Spinal cord (tissue), 10 donors: ENCODE measurements around the gene IL22RA2. TPM values are rescaled to one million over a fixed set of nuclear protein-coding genes. Genes with fewer than 3 reads are reported as not detected.
"Not testable (repeated sequence)": the region's sequence is repeated elsewhere in the genome, so short reads cannot be mapped to it uniquely, and the experiment has no call there.

Experiments
- DNase-seq, 6 donors: peaks; one replicate each; pipeline versions ENCODE4 v3.0.0 to v3.0.0-alpha.2; 2013 to 2015; ENCODE audit warnings: low spot score in 6 of 6, low read depth in 4 of 6
- H3K27ac ChIP-seq: one replicate; pipeline ENCODE4 v1.5.1; 2013; ENCODE audit warnings: low read depth, low read length, control low read depth
- H3K27me3 ChIP-seq: one replicate; pipeline ENCODE4 v1.6.1; 2013; ENCODE audit warnings: low read length; ENCODE audit not compliant: control insufficient read depth, insufficient read depth
- H3K36me3 ChIP-seq: one replicate; pipeline ENCODE4 v1.6.1; 2013; ENCODE audit warnings: low read length; ENCODE audit not compliant: control insufficient read depth, insufficient read depth
- H3K4me1 ChIP-seq: one replicate; pipeline ENCODE4 v1.6.1; 2013; ENCODE audit warnings: low read length; ENCODE audit not compliant: control insufficient read depth, insufficient read depth
- H3K4me3 ChIP-seq: one replicate; pipeline ENCODE4 v1.5.1; 2013; ENCODE audit warnings: low read depth, low read length, control low read depth
- H3K9me3 ChIP-seq: one replicate; pipeline ENCODE4 v1.6.1; 2013; ENCODE audit warnings: low read length; ENCODE audit not compliant: control insufficient read depth, insufficient read depth
- WGBS: methylation state at CpG from one replicate; pipeline ENCODE4 v1.1.5; 2013; ENCODE audit warnings: missing lambda C conversion rate; ENCODE audit not compliant: insufficient coverage; 5-methylcytosine and 5-hydroxymethylcytosine counted together
- long read RNA-seq, 4 donors: transcript quantifications; one replicate each; lab custom pipeline, GENCODE V29; 2026
- polyA plus RNA-seq, 2 donors: library from polyadenylated mRNA; unstranded; fragments of 120-200 nt; gene quantifications; one replicate each; pipeline ENCODE4 v1.2.1, GENCODE V29; 2013; ENCODE audit not compliant: insufficient read length in 2 of 2
- total RNA-seq, 2 donors: library from RNA; depleted of rRNA in 1 of 2; stranded (reverse); fragments of 120-200 nt in 1 of 2; fragments of >200 nt in 1 of 2; gene quantifications; one replicate each; pipeline versions ENCODE4 v1.2.3 to v1.2.4, GENCODE V29; 2013 to 2014
- donor health status: healthy.

IL22RA2 gene, protein sequence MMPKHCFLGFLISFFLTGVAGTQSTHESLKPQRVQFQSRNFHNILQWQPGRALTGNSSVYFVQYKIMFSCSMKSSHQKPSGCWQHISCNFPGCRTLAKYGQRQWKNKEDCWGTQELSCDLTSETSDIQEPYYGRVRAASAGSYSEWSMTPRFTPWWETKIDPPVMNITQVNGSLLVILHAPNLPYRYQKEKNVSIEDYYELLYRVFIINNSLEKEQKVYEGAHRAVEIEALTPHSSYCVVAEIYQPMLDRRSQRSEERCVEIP
- not detected for total RNA-seq
- not detected for polyA plus RNA-seq
- long read RNA-seq, donor 1: 0 reads
- long read RNA-seq, donor 2: 0 reads
- long read RNA-seq, donor 3: 0 reads
- long read RNA-seq, donor 4: 0 reads

DNA sequence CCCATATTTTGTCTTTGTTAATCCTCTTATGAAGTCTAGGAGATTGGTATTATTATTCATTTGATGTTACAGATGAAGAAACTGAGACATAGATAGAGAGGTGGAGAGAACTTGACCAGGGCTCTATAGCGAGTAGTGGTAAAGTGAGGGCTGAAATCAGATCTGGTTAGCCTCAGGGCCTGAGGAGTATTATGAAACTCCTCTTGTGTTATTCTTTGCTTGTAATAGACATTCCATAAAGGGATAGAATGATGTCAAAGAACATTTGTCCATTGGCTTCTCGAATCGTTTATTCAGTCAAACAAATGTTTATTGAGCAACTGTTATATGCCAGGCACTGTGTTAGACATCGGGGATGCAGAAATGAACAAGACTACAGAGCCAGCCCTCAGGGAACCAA, at the start of gene IL22RA2:
TSS of gene IL22RA2 (minus strand) at position 144 of the 400 bp plus-strand sequence. CDS start 11,895 bp downstream, outside the sequence.
- H3K27me3 ChIP-seq: no peaks in the 10 kb centered on the region
- no peaks in the 10 kb centered on the region for H3K9me3 ChIP-seq
- H3K27ac ChIP-seq: no peak within 1 kb of the TSS
- DNase-seq: no peak
- H3K4me1 ChIP-seq: no peaks in the 10 kb centered on the region
- no peaks in the 10 kb centered on the region for H3K36me3 ChIP-seq
- H3K4me3 ChIP-seq: no peak within 1 kb of the TSS
- WGBS: 93% methylated on average over 3 of the region's 4 CpGs

DNA sequence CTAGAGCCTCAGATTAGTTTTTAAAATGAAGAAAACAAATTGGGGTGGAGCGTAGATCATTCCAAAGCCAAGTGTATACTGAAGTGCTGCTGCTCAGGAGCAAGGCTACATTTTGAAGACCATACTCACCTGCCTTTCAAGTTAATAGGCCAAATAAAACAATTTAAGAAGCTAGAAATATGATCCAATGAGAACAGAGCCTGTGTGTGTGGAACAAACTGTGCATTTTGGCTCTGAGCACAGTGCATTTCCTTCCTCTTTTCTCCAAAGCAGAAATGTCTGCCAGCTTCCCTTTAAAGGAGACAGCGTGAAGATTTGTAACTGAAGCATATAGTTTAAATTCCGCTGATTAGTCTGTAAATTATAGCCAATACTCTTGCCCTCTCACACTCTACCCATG, 48.9 kb upstream of the IL22RA2 start:
- peak in 2 of 6 donors; percentile 3 to 53 for DNase-seq
- Histone ChIP-seq H3K9me3 (no peaks in the 10 kb centered on the region), H3K27ac (peak overlapping the region; percentile 25), H3K36me3 (no peaks in the 10 kb centered on the region), H3K4me3 (no peak overlapping the region), H3K4me1 (peaks cover 7% of the 10 kb centered on the region), H3K27me3 (no peaks in the 10 kb centered on the region)
- WGBS: no CpG with 5 or more reads among the region's 3 CpGs

DNA sequence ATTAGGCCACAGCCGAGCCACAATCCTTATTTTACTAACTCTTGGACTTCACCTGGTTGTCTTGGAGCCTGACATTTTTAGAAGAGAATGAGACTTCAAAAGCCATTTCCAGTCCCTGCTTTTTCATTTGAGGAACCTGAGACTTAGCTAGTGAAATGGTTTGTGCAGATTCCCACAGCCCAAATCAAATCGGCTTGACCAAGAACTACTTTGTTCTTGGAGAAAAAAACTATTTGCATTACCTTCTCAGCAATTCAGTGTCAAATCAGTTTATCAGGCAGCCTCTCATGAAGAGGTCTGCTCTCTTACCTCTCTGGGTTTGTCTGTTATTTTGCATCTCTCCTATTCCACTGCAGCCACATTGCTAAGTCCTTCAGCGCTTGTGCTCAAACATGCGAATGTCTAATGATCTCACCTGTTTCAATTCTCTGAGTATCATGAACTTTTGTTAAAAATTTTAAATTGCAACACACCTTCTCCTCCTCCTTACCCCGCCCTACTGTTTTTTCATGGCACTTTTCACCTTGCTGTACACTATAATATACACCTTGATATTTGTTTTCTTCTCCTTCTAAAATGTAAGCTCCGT, 46.3 kb upstream of the IL22RA2 start:
- H3K4me1 ChIP-seq: peaks cover 7% of the 10 kb centered on the region

DNA sequence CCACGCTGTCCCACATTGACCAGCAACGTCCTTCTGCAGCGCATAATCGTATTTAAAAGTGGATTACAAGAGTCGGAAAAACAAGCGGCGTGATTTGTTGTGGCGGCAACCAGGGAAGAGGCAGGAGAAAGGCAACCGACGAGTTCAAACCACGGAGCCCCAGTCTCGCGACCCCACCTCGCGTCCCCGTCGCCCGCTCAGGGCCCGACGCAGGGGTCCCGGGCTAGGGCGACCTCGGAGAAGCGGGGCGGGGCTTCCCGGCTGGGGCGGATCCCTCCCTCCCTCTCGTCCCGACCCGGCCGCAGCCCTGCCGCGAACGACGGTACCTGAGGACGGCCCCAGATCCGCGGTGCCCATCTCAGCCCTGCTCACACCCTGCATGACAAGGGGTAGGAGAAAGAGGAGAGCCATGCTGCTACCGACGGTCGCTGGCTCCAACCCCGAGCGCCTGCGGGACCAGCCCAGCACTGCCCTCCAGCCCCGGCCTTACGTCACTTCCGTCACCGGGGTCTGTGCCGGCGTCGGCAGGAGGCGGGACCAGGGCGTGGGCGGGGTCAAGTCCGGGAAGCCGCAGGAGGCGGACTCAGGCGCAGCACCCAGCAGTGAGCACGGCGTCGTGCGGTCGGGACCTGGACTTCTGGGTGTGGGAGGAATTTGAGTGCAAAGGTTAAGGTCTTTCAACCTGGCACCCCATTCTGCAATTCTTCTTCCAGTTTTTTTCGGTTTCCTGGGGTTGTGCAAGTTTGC, 45.6 kb upstream of the IL22RA2 start, which contains the start of gene IFNGR1:
TSS of gene IFNGR1 (minus strand) at position 469 of the 747 bp plus-strand sequence. CDS start at position 411, 58 bp downstream.
- no peaks in the 10 kb centered on the region for H3K9me3 ChIP-seq
- H3K27ac ChIP-seq: peak within 1 kb of the TSS; percentile 95
- no peaks in the 10 kb centered on the region for H3K27me3 ChIP-seq
- DNase-seq: peak; percentile 78 to 97 (median 88)
- peak within 1 kb of the TSS; percentile 86 for H3K4me3 ChIP-seq
- no peaks in the 10 kb centered on the region for H3K36me3 ChIP-seq
- WGBS: 0% methylated on average over 61 of the region's 64 CpGs
- peaks cover 7% of the 10 kb centered on the region for H3K4me1 ChIP-seq

More for the DNA sequence above, 46.3 kb upstream of the IL22RA2 start:
- Histone ChIP-seq H3K27ac (peak overlapping the region; percentile 95), H3K4me3 (peak overlapping the region; percentile 86), H3K27me3 (no peaks in the 10 kb centered on the region), H3K36me3 (no peaks in the 10 kb centered on the region), H3K9me3 (no peaks in the 10 kb centered on the region)
- DNase-seq: peak in 1 of 6 donors; percentile 31
- WGBS: 90% methylated on average over 2 of the region's 6 CpGs

DNA sequence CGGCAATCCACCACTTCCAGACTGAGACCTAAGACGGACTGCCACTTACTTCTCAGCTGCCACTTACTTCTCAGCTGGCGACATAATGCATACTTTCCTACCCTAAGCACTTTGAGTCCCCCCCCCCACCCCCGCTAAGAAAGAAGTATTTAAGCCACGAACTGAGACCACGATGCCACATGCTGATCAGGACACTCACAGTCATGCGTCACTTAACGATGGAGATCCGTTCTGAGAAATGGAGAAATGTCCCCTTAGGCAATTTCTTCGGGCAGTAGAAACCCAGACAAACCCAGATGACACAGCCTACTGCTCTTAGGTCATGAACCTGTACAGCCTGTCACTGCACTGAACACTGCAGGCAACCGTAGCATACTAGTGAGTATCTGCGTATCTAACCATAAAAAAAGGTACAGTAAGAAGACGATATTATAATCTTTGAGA, 45.1 kb upstream of the IL22RA2 start:
- 2% methylated on average over 5 of the region's 13 CpGs for WGBS
- H3K4me1 ChIP-seq: peaks cover 7% of the 10 kb centered on the region
- H3K27ac ChIP-seq: peak overlapping the region; percentile 95

DNA sequence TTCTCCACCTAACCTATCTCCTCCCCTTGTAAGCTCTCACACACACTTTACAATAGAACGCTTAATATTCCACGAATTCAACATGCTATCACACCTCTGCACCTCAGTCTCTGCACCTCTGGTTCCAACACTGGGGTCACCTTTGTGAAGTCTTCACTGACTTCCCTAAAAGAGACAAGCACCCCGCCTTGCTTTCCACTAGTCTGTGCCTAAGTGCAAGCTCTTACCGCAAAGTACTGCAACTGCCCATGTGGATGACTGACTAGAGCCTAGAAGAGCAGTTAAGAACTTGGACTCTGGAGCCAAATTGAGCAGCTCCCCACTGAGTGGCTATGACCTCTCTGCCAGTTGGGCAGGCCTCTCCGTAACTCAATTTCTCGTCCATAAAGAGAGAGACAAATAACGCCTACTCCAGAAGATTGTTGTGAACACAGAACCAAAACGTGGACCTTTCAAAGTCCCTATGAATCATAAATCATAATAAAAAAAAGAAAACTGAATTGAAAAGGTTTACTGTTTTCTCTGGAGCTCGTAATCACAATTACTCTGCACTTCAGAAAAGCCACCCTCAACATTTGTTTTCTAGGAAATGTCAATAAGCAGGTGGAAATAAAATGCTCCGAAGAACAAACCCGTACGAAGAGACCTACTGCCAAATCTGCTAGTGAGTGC, 44.5 kb upstream of the IL22RA2 start:
- Histone ChIP-seq H3K27me3 (no peaks in the 10 kb centered on the region), H3K36me3 (no peaks in the 10 kb centered on the region), H3K4me1 (peaks cover 7% of the 10 kb centered on the region), H3K27ac (peak overlapping the region; percentile 95), H3K9me3 (no peaks in the 10 kb centered on the region), H3K4me3 (peak overlapping the region; percentile 86)
- peak in 2 of 6 donors; percentile 4 to 21 for DNase-seq
- WGBS: 66% methylated on average over 7 of the region's 12 CpGs

More for the DNA sequence above, 45.1 kb upstream of the IL22RA2 start:
- H3K36me3 ChIP-seq: no peaks in the 10 kb centered on the region
- no peaks in the 10 kb centered on the region for H3K27me3 ChIP-seq
- peak in 3 of 6 donors; percentile 17 to 54 (median 35) for DNase-seq
- H3K9me3 ChIP-seq: no peaks in the 10 kb centered on the region
- H3K4me3 ChIP-seq: peak overlapping the region; percentile 86

DNA sequence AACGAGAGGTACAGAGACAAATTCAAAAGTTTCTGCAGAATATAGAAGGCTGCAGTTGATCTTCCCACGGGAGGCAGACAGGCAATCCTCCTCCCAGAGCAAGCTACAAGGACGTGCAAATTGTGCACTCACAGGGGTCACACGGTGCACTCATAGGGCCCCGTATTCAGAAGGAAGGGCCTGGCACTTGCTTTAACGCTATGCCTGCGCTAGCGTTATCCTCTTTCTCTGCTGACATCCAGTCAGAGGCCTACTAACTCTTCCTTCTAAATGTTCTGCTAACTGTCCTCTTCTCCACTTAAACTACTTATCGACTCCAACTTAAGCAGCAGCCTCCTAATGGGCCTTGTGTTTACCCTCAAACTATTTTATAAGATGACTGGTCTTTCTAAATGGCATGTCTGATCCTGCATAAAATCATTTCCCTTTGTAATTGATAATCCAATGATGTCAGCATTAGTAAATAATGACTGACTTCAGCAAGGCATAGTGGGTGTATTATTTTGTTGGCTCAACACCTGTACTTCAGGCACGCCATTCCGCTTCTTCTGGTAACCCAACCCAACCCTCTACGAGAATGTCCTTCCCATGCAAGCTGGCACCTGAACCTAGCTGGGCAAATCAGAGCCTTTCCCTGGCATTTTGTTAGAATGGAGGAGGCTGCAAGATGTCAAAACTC, 43.6 kb upstream of the IL22RA2 start:
- H3K27me3 ChIP-seq: no peaks in the 10 kb centered on the region
- peak in 1 of 6 donors; percentile 8 for DNase-seq
- H3K9me3 ChIP-seq: no peaks in the 10 kb centered on the region
- H3K27ac ChIP-seq: no peak overlapping the region
- 64% methylated on average over 8 of the region's 12 CpGs for WGBS
- peaks cover 7% of the 10 kb centered on the region for H3K4me1 ChIP-seq
- peak overlapping the region; percentile 86 for H3K4me3 ChIP-seq
- no peaks in the 10 kb centered on the region for H3K36me3 ChIP-seq

DNA sequence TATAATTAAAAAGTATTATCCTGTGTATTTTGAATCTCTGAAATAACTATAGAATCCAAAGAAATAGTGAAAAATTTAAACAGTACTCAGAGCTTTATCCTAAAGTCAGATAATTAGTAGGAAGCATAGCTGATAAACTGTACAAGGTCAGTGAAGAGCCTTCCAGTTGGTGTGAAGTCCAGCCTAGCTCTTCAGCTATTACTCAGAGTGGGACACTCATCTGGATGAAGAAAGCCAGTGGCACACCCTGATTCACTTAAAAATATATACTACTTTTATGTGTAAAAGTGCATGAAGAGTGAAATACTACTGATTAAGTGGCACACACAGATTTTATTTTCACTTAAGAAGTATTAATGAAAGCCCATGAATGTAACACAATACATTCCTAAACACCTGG, 42.7 kb upstream of the IL22RA2 start:
- H3K27ac ChIP-seq: no peak overlapping the region
- DNase-seq: no peak
- no peaks in the 10 kb centered on the region for H3K27me3 ChIP-seq
- H3K9me3 ChIP-seq: no peaks in the 10 kb centered on the region
- H3K4me3 ChIP-seq: no peak overlapping the region
- H3K4me1 ChIP-seq: peaks cover 7% of the 10 kb centered on the region
- no peaks in the 10 kb centered on the region for H3K36me3 ChIP-seq

DNA sequence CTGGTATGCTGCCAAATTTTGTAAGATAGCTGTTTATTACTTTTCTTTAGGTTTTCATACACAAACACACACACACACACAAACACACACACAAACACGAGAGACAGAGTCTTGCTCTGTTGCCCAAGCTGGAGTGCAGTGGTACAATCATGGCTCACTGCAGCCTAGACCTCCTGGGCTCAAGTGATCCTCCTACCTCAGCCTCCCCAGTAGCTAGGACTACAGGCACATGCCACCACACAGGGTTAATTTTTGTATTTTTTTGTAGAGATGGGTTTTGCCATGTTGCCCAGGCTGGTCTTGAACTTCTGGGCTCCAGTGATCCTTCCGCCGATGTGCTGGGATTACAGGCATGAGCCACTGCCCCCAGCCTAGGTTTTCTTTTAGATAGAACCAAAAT, 42.2 kb upstream of the IL22RA2 start:
- H3K9me3 ChIP-seq, H3K27me3 ChIP-seq, H3K4me3 ChIP-seq, H3K27ac ChIP-seq, DNase-seq, H3K36me3 ChIP-seq, H3K4me1 ChIP-seq: not testable (repeated sequence)
- 81% methylated on average over 3 of the region's 3 CpGs for WGBS
